CD4-positive, alpha-beta memory T cell (primary cell): ENCODE measurements around the gene F2RL3. TPM values are rescaled to one million over a fixed set of nuclear protein-coding genes. Genes with fewer than 3 reads are reported as not detected.

Experiments used
- CTCF ChIA-PET: fragments of 350-600 bp; sonication (Branson Sonifier 250); formaldehyde crosslinking; loops from one replicate; lab custom pipeline; 2021; ENCODE audit warnings: inconsistent platforms; ENCODE audit not compliant: partially characterized antibody; lab: Charles Lee
- POLR2A ChIA-PET: fragments of 350-600 bp; sonication (Branson Sonifier 250); formaldehyde crosslinking; loops from one replicate; lab custom pipeline; 2021; ENCODE audit not compliant: partially characterized antibody; lab: Charles Lee
- DNase-seq, 5 donors: peaks; one replicate each; pipeline versions ENCODE4 v3.0.0 to v3.0.0-alpha.2; 2020 to 2022; ENCODE audit warnings: mixed read lengths in 1 of 5
- H3K27ac ChIP-seq: one replicate; pipeline ENCODE4 v1.7.0; 2013; ENCODE audit warnings: low read depth, low read length
- H3K27me3 ChIP-seq: 2 replicates; pipeline ENCODE4 v1.7.0; 2013; ENCODE audit warnings: mild to moderate bottlenecking, low read length, moderate library complexity; ENCODE audit not compliant: insufficient read depth
- H3K36me3 ChIP-seq: 2 replicates; pipeline ENCODE4 v1.7.0; 2013; ENCODE audit warnings: mild to moderate bottlenecking, low read length, moderate library complexity; ENCODE audit not compliant: insufficient read depth
- H3K4me1 ChIP-seq: 2 replicates; pipeline ENCODE4 v1.7.0; 2013; ENCODE audit warnings: mild to moderate bottlenecking, low read length, moderate library complexity; ENCODE audit not compliant: insufficient read depth
- H3K4me3 ChIP-seq, 2 donors: one replicate each; pipeline ENCODE4 v1.7.0; 2013; ENCODE audit warnings: low read length in 2 of 2, mild to moderate bottlenecking in 1 of 2
- H3K9me3 ChIP-seq, 2 donors: one replicate each; pipeline ENCODE4 v1.7.0; 2013; ENCODE audit warnings: low read length in 2 of 2, control low read depth in 1 of 2; ENCODE audit not compliant: control insufficient read depth in 1 of 2
- H3K27ac Mint-ChIP-seq, 7 donors: one replicate each; pipeline ENCODE4 v1.8.0; 2020 to 2021; ENCODE audit warnings: mixed read lengths in 7 of 7, mild to moderate bottlenecking in 6 of 7, inconsistent platforms in 3 of 7, moderate library complexity in 3 of 7
- H3K27me3 Mint-ChIP-seq, 2 donors: one replicate each; pipeline ENCODE4 v1.8.0; 2020 to 2021; ENCODE audit warnings: mixed read lengths in 2 of 2
- H3K36me3 Mint-ChIP-seq, 2 donors: one replicate each; pipeline ENCODE4 v1.8.0; 2020 to 2021; ENCODE audit warnings: mixed read lengths in 2 of 2, inconsistent platforms in 1 of 2, mild to moderate bottlenecking in 1 of 2
- H3K4me1 Mint-ChIP-seq, 4 donors: one replicate each; pipeline ENCODE4 v1.8.0; 2020 to 2021; ENCODE audit warnings: mixed read lengths in 4 of 4, mild to moderate bottlenecking in 1 of 4
- H3K4me3 Mint-ChIP-seq, 8 donors: one replicate each; pipeline ENCODE4 v1.8.0; 2020 to 2021; ENCODE audit warnings: mixed read lengths in 8 of 8, mild to moderate bottlenecking in 7 of 8, moderate library complexity in 6 of 8, inconsistent platforms in 3 of 8
- H3K9me3 Mint-ChIP-seq, 8 donors: one replicate each; pipeline ENCODE4 v1.8.0; 2020 to 2021; ENCODE audit warnings: mixed read lengths in 8 of 8, mild to moderate bottlenecking in 5 of 8, inconsistent platforms in 3 of 8, moderate library complexity in 1 of 8
- intact Hi-C: fragments of 100-400 bp; cut with micrococcal nuclease; formaldehyde crosslinking; loops from one replicate; pipeline ENCODE4 v1.15.1; 2023
- polyA plus RNA-seq, 2 donors: library from polyadenylated mRNA; unstranded; fragments of 300-500 nt; fragmentation: Illumina TruSeq; gene quantifications; one replicate each; pipeline ENCODE4 v1.2.3, GENCODE V29; 2021
- total RNA-seq, 2 experiments: library from RNA; stranded (reverse); gene quantifications; one replicate each; pipeline ENCODE4 v1.2.3, GENCODE V29; 2021

The F2RL3 gene
- total and polyA plus RNA-seq, 4 experiments from 2014 or later, result not detected

GRCh38 chr19:16901491-16902175 lies 12.8 kb downstream of the F2RL3 start:
- intact Hi-C loops, result no loop called here
- CTCF ChIA-PET, result no interaction called here
- Histone ChIP-seq H3K27ac (no peak overlapping the region), H3K36me3 (no peaks in the 10 kb centered on the region), H3K27me3 (no peaks in the 10 kb centered on the region), H3K9me3 (no peaks in the 10 kb centered on the region), H3K4me3 (no peak overlapping the region), H3K4me1 (peaks cover 15% of the 10 kb centered on the region)
- no peak for DNase-seq
- peaks cover 0 to 7% (median 0%) of the 10 kb centered on the region in 8 donors for H3K9me3 Mint-ChIP-seq
- no peak overlapping the region for H3K27ac Mint-ChIP-seq
- H3K27me3 Mint-ChIP-seq, result no peaks in the 10 kb centered on the region
- peaks cover 8 to 23% (median 16%) of the 10 kb centered on the region in 4 donors for H3K4me1 Mint-ChIP-seq
- POLR2A ChIA-PET, result no interaction called here
- no peaks in the 10 kb centered on the region for H3K36me3 Mint-ChIP-seq
- H3K4me3 Mint-ChIP-seq, result no peak overlapping the region

DNA sequence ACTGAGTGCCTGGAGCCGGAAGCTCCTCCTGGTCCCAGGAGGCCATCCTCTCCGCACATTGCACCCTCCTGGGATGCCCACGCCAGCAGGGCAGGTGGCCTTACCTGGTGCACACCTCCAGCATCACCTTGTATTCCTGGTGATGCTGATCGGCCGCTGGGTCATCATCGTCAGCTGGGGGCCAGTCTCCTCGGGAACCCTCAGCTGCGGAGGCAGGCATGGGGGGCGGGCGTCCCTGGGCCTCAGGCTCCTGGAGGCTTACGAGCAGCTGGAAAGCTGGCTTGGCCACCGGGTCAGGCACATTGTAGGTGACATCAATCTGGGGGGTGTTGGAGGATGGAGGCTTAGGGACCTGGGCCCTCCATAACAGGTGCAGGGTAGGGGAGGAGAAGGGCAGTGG lies 13.7 kb downstream of the F2RL3 start:
- Mint-ChIP-seq H3K27ac (no peak overlapping the region), H3K9me3 (peaks cover 0 to 7% (median 0%) of the 10 kb centered on the region in 8 donors), H3K4me3 (no peak overlapping the region), H3K36me3 (no peaks in the 10 kb centered on the region), H3K4me1 (peaks cover 8 to 23% (median 15%) of the 10 kb centered on the region in 4 donors), H3K27me3 (no peaks in the 10 kb centered on the region)
- H3K9me3 ChIP-seq, result no peaks in the 10 kb centered on the region
- POLR2A ChIA-PET, result no interaction called here
- H3K36me3 ChIP-seq, result no peaks in the 10 kb centered on the region
- CTCF ChIA-PET, result interaction anchor here (0.9 kb wide), 1 partner anchor 14 kb away, joined by 3 read pairs; no protein-coding TSS in a partner anchor
- H3K4me1 ChIP-seq, result peaks cover 15% of the 10 kb centered on the region
- intact Hi-C loops, result no loop called here
- DNase-seq, result no peak
- no peaks in the 10 kb centered on the region for H3K27me3 ChIP-seq
- H3K27ac ChIP-seq, result no peak overlapping the region
- H3K4me3 ChIP-seq, result no peak overlapping the region

DNA sequence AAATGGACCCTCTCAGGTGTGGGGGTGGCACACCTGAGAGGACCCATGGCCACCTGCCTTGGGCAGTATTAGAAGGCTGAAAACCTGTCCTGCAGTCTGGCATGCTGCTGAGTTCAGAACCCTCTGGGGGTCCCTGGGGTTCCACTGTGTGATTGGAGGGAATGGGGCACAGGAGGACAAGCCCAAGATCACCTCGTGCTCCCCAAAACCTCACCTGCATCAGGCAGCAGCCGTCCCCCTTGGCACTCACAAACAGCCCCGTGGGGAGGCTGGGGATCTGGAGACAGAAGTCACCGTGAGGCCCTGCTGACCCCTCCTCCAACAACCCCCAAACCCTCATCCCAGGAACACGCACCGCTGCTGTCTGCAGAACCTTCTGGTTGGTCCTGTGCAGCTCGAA lies 14.5 kb downstream of the F2RL3 start:
- Histone ChIP-seq H3K4me1 (peaks cover 15% of the 10 kb centered on the region), H3K27me3 (no peaks in the 10 kb centered on the region), H3K4me3 (no peak overlapping the region), H3K36me3 (no peaks in the 10 kb centered on the region), H3K9me3 (no peaks in the 10 kb centered on the region), H3K27ac (no peak overlapping the region)
- CTCF ChIA-PET, result no interaction called here
- POLR2A ChIA-PET, result no interaction called here
- DNase-seq, result no peak
- Mint-ChIP-seq H3K4me3 (no peak overlapping the region), H3K27ac (no peak overlapping the region), H3K9me3 (peaks cover 0 to 4% (median 0%) of the 10 kb centered on the region in 8 donors), H3K27me3 (no peaks in the 10 kb centered on the region), H3K4me1 (peaks cover 6 to 19% (median 13%) of the 10 kb centered on the region in 4 donors), H3K36me3 (no peaks in the 10 kb centered on the region)
- intact Hi-C loops, result no loop called here

DNA sequence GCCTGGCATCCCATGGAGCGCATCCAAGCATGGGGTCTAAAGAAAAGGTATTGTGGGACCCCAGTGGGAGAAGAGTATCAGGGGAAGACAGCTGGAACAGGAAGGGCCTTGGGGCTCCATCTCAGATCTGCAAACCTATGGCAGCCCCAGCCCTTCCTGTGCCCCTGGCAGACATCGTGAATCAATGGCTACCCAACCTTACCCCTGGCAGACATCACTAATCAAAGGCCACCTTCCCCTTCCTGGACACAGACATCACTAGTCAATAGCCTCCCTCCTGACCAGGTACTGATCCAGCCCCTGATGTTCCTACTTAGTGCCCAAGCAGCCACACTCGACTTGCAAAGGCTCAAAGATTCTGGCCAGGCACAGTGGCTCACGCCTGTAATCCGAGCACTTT lies 15.8 kb downstream of the F2RL3 start:
- CTCF ChIA-PET, result no interaction called here
- Histone ChIP-seq H3K36me3 (no peaks in the 10 kb centered on the region), H3K4me3 (no peak overlapping the region), H3K4me1 (peaks cover 4% of the 10 kb centered on the region), H3K9me3 (no peaks in the 10 kb centered on the region), H3K27ac (no peak overlapping the region), H3K27me3 (no peaks in the 10 kb centered on the region)
- H3K4me1 Mint-ChIP-seq, result peaks cover 2 to 7% (median 5%) of the 10 kb centered on the region in 4 donors
- H3K27me3 Mint-ChIP-seq, result no peaks in the 10 kb centered on the region
- intact Hi-C loops, result no loop called here
- no peak overlapping the region for H3K4me3 Mint-ChIP-seq
- DNase-seq, result no peak
- H3K36me3 Mint-ChIP-seq, result no peaks in the 10 kb centered on the region
- POLR2A ChIA-PET, result no interaction called here
- H3K9me3 Mint-ChIP-seq, result peaks cover 0 to 3% (median 0%) of the 10 kb centered on the region in 8 donors
- H3K27ac Mint-ChIP-seq, result no peak overlapping the region

DNA sequence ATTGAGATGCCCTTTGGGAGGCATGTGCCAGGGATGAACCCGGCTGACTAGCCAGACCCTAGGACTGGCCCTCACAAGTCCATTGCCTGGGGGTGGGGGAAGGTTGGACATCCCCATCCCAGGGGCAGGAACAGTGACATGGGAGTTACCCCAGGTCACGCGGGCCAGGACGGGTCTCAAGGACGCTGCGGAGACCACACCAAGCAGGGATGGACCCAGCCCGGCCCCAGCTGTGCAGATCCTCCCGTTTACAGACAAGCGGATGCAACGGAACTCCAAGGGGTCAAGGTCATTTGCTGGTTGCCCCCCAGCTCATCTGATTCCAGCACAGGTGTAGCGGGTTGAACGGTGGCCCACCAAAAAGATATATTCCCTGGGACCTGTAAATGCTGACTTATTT lies 20.0 kb downstream of the F2RL3 start:
- intact Hi-C loops, result no loop called here
- no peak overlapping the region for H3K27ac ChIP-seq
- no peaks in the 10 kb centered on the region for H3K27me3 Mint-ChIP-seq
- H3K36me3 Mint-ChIP-seq, result peaks cover 8% of the 10 kb centered on the region in 2 donors
- H3K9me3 ChIP-seq, result peaks cover 0 to 8% of the 10 kb centered on the region in 2 donors
- no peaks in the 10 kb centered on the region for H3K27me3 ChIP-seq
- no peaks in the 10 kb centered on the region for H3K4me1 Mint-ChIP-seq
- ChIA-PET CTCF (no interaction called here), POLR2A (no interaction called here)
- no peak overlapping the region for H3K4me3 ChIP-seq
- H3K4me3 Mint-ChIP-seq, result no peak overlapping the region
- no peaks in the 10 kb centered on the region for H3K36me3 ChIP-seq
- H3K9me3 Mint-ChIP-seq, result peaks cover 0 to 28% (median 24%) of the 10 kb centered on the region in 8 donors
- no peaks in the 10 kb centered on the region for H3K4me1 ChIP-seq
- no peak overlapping the region for H3K27ac Mint-ChIP-seq
- no peak for DNase-seq

- Mint-ChIP-seq H3K9me3 (peaks cover 0 to 44% (median 32%) of the 10 kb centered on the region in 8 donors), H3K27me3 (peaks cover 0 to 1% of the 10 kb centered on the region in 2 donors), H3K36me3 (peaks cover 8% of the 10 kb centered on the region in 2 donors), H3K4me1 (no peaks in the 10 kb centered on the region), H3K27ac (no peak overlapping the region), H3K4me3 (no peak overlapping the region)
- ChIA-PET POLR2A (no interaction called here), CTCF (interaction anchor here (1.5 kb wide), 1 partner anchor 141 kb away, joined by 5 read pairs; no protein-coding TSS in a partner anchor)
- intact Hi-C loops, result no loop called here
- Histone ChIP-seq H3K4me1 (no peaks in the 10 kb centered on the region), H3K27ac (no peak overlapping the region), H3K27me3 (no peaks in the 10 kb centered on the region), H3K9me3 (peaks cover 0 to 10% of the 10 kb centered on the region in 2 donors), H3K4me3 (no peak overlapping the region), H3K36me3 (no peaks in the 10 kb centered on the region)
- DNase-seq, result no peak
These were observed 22.2 kb downstream of the F2RL3 start for GRCh38 chr19:16911046-16911445.

DNA sequence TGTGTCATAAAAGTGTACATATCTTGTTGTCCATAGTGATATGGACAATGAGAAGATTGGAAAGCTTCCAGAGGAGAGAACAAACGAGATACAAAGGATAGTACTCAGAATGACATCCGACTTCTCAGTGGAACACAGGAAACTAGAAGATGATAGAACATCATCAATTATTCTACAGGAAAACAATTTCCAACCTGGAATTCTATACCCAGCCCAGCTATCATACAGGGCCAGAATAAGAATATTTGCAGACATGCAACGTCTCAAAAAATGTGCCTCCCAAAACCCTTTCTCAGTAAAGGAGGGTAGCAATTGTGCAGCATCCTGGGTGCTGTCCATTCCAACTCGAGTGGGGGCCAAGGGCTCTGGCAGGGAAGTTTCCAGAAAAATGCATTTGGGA lies 24.0 kb downstream of the F2RL3 start:
- H3K4me3 Mint-ChIP-seq, result no peak overlapping the region
- peaks cover 0 to 44% (median 32%) of the 10 kb centered on the region in 8 donors for H3K9me3 Mint-ChIP-seq
- H3K27ac Mint-ChIP-seq, result no peak overlapping the region
- intact Hi-C loops, result no loop called here
- H3K27me3 Mint-ChIP-seq, result peaks cover 2 to 3% of the 10 kb centered on the region in 2 donors
- POLR2A ChIA-PET, result no interaction called here
- CTCF ChIA-PET, result no interaction called here
- DNase-seq, result no peak
- Histone ChIP-seq H3K36me3 (no peaks in the 10 kb centered on the region), H3K4me3 (no peak overlapping the region), H3K27ac (no peak overlapping the region), H3K27me3 (no peaks in the 10 kb centered on the region), H3K9me3 (peaks cover 0 to 10% of the 10 kb centered on the region in 2 donors), H3K4me1 (no peaks in the 10 kb centered on the region)
- H3K4me1 Mint-ChIP-seq, result no peaks in the 10 kb centered on the region
- peaks cover 8% of the 10 kb centered on the region in 2 donors for H3K36me3 Mint-ChIP-seq
